ENCODE results near the gene TEX54. TPM values are rescaled to one million over a fixed set of nuclear protein-coding genes. Genes with fewer than 3 reads are reported as not detected.

TEX54 gene
- total and polyA plus RNA-seq, 2 of the 13 experiments (the other 11 are each of a cell fraction or from before 2014, with no cell fraction given), result not detected

- peak; percentile 94 for TF ChIP-seq ERF (CRISPR knock-in tag; IDR thresholded peaks at IDR 0.05)
- TF ChIP-seq UBTF (CRISPR knock-in tag; IDR thresholded peaks at IDR 0.05), result peak; percentile 84
- no peak for TF ChIP-seq ZSCAN25 (CRISPR knock-in tag; IDR thresholded peaks at IDR 0.05)
- no peak for TF ChIP-seq ZBTB39 (CRISPR knock-in tag; IDR thresholded peaks at IDR 0.05)
- no peak for TF ChIP-seq ZNF7 (CRISPR knock-in tag; IDR thresholded peaks at IDR 0.05)
- TF ChIP-seq MYC (CRISPR knock-in tag; IDR thresholded peaks at IDR 0.05; ENCODE audit: borderline replicate concordance), result peak; percentile 99
- TF ChIP-seq ZNF749 (CRISPR knock-in tag; IDR thresholded peaks at IDR 0.05; ENCODE audit: borderline replicate concordance), result no peak
- no peak; the same call in none of the 2 replicates for TF ChIP-seq ZNF225 (CRISPR knock-in tag; IDR thresholded peaks at IDR 0.05)
- TF ChIP-seq SNAPC2 (CRISPR knock-in tag; IDR thresholded peaks at IDR 0.05), result no peak
- TF ChIP-seq AHR (CRISPR knock-in tag; IDR thresholded peaks at IDR 0.05), result 0 out of 2 replicates have a peak, but pooled peaks have one; percentile 84
- TF ChIP-seq ZNF550 (CRISPR knock-in tag; IDR thresholded peaks at IDR 0.05; ENCODE audit: borderline replicate concordance), result 0 out of 2 replicates have a peak, but pooled peaks have one; percentile 76
- no peak for TF ChIP-seq RBM22 (optimal IDR thresholded peaks at IDR 0.05; ENCODE audit: low read length)
- peak; percentile 92; the same call in 1 of the 2 replicates for TF ChIP-seq SNAPC4 (CRISPR knock-in tag; IDR thresholded peaks at IDR 0.05)
- peak; percentile 95 for TF ChIP-seq THAP11 (CRISPR knock-in tag; IDR thresholded peaks at IDR 0.05)
- TF ChIP-seq ZNF513 (CRISPR knock-in tag; conservative IDR thresholded peaks at IDR 0.05), result no peak
- no peak for TF ChIP-seq ZNF703 (CRISPR knock-in tag; IDR thresholded peaks at IDR 0.05; ENCODE audit: borderline replicate concordance)
- peak; percentile 85; the same call in 1 of the 2 replicates for TF ChIP-seq SRY (CRISPR knock-in tag; IDR thresholded peaks at IDR 0.05)
- TF ChIP-seq ZNF547 (CRISPR knock-in tag; IDR thresholded peaks at IDR 0.05), result peak; percentile 59; the same call in 1 of the 2 replicates
Measured at GRCh38 chr11:62839050-62839945, 6.7 kb upstream of the TEX54 start, which contains the start of gene WDR74 (continued).
